HG02938 (cell line): ENCODE results near the gene RGS7.
"Not testable (repeated sequence)": the region's sequence is repeated elsewhere in the genome, so short reads cannot be mapped to it uniquely, and the experiment has no call there.

Experiments
- ATAC-seq: cut with Tn5 transposase; IDR thresholded peaks from one replicate; pipeline ENCODE4 v1.9.1; 2021; ENCODE audit warnings: mild to moderate bottlenecking, moderate library complexity; ENCODE audit not compliant: unreplicated experiment

The RGS7 gene

DNA sequence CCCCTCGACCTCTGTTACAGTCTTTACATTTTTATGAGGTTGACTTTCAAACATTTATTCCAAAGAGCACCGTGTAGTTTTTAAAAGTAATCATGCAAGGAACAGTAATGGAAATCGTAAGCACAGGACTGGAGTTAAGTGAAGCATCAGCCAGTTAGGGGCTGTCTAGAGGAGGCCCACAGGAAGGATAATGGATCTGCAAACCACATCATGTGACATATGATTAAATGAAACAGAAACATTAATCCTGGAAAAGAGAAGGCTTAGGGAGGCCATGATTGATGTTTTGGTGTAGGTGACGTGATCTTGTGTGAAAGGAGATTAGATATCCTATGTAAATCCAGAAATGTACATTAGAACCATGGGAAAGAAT, 25.0 kb downstream of the RGS7 start:
- ATAC-seq: no peak

DNA sequence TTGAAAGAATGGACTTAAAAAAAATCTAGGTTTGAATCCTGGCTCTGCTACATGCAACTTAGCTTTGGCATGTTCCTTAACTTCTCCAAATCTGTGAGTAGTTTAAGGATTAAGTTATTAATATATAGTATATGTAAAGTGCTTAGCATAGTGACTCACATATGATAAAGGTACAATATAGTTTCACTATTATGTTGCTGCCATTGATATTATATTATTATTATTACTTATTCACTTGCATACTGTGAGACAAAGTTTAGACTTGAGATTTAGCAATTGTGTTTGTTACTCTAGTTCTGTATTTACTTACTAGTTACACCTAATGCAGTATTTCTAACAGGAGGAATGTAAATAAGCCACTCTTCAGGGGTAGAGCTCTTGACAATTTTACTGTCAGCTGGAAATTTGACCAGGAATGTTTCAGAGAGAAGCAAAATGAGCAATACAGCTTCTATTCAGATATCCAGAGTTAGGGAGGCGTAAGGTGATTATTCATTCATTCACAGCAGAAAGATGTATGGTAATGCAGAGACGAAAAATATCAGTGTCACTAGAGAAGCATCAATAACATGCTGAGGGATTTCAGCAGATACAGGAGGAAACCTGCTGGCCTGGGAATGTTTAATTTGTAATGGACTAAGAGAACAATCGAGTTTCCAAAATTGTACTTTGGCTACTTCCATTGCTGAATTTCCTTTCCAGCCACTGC, 25.5 kb downstream of the RGS7 start:
- no peak for ATAC-seq

DNA sequence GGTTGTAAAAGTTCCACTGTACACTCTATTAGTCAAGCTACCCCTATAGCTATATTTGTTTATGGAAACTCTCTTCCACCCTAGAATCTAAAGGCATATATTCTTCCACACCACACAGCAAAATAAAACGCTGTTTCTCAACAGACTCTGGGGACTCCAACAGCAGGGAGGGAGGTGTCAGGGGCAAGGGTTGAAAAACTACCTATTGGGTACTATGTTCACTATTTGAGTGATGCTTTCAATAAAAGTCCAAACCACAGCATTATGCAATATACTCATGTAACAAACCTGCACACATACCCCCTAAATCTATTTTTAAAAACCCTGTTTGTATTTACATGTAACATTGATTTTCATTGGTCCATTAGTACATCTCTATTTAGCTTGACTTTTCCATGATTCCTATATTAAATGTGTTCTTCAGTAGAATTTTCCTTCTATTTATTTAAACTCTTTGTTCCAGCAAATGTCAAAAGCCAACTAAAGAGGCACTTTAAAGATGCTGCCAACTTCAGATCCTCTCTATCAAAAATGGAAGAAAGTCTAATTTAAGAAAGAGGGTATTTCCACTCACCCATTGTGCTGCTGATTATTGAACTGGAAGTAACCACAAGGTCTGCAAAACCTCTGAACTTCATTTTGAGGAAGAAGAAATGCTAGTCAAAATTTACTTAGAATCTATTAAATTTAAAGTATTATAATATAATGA, 26.2 kb downstream of the RGS7 start:
- no peak for ATAC-seq

DNA sequence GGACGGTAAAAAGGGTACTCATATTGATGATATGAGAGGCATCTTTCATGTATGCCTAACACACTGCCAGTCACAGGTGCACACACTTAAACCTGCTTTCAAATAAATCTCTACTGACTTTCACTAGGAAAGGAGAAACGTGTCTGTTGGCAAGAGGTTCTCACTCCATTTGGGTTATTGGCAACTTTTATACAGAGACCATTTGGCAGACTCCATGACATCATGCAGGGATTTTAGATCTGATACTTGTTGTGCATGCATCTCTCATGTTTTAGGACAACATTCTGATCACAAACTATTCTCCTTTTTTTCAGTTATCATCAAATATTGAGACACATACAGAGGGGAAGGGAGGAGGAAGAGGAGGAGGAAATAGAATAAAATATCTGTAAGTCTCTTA, 31.5 kb downstream of the RGS7 start:
- ATAC-seq: no peak

DNA sequence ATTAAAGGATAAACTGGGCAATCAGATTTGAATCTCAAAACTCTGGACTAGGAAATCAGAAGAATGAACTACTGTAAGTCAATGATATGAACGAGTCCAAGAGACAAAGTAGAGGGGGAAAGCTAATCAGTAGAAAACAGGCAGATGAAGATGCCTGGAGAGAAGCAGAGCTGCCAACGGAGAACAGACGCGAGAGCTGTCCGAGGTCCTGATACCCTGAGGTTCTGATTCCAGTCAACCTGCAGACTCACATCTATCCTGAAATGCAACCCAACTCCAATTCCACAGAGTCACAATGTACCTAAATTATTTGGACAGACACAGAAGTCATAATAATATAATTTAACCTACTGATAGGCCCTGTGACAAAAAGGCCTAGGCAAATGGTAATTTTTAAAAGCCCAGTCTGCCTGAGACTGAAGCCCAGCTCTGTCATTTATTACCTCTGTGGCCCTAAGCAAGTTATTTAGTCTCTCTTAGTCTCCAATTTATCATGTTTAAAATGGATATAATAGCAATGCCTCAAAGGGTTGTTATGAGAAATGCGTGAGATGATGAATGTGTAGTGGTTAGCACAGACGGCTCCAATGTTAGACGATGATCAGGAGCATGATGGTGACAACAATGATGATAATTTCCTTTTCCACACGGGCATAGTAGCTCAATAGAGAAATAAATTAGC, 33.4 kb downstream of the RGS7 start:
- ATAC-seq: peak; percentile 61

DNA sequence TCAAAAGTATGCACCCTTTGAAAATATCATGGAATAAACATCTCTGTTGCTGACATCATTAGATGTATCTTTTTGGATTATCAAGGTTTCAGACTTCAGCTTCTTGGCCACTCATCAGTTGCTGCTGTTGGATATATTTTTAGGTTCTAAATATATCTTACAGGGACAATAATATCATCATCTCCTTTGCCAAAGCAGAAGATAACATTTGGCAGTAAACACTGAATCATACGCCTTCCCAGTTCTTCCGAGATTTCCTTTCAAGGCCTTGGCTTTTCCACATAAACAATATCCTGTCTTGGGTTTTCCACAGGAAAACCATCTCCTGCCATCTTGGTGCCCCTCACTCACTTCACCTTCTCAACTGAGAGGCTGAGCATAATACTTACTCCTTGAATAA, 39.3 kb downstream of the RGS7 start:
- no peak for ATAC-seq

DNA sequence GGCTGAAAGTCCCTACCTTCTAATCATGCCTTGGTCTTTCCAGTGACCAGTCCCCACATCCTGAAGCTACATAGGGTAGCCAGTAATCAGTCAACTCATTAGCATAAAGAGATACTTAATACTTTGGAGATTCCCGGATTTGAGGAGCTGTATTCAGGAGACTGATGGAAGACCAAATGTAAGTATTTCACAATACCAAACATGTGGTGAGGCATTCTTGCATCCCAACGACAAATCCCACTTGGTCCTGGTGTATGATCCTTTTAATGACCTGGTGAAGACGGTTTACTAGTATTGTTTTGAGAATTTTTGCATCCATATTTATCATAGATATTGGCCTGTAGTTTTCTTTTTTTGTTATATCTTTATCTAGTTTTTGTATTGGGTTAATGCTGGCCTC, 40.6 kb downstream of the RGS7 start:
- ATAC-seq: no peak

DNA sequence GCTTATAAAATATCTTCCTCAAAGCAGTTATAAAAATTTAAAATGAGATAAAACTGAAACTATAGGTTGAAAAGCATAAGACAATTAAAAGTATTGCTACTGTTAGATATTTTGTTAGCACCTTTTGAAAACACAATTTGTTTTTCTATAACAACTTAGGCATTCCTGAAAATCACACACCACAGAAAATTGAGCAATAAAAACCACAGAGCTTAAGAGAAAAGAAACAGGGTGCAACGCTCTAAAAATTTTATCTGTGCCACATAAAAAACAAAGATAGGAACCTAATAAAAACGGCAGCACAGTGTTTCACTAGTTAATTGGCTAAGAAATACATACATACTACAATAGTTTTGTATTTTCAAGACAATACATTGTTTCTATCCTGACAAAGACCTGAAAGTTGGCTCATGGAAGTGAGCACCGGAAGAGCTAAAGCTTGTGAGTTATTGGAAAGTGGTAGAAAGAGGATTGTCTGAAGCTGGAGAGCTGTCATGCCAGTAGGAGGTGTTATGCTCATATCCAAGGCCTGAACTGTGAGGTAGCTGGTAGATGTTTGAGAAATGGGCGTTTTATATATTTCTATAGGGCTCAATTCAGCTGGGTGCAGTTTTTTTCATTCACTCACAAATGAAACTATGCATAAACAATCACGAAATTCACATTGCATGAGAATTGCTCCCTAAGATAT, 45.8 kb downstream of the RGS7 start:
- no peak for ATAC-seq

DNA sequence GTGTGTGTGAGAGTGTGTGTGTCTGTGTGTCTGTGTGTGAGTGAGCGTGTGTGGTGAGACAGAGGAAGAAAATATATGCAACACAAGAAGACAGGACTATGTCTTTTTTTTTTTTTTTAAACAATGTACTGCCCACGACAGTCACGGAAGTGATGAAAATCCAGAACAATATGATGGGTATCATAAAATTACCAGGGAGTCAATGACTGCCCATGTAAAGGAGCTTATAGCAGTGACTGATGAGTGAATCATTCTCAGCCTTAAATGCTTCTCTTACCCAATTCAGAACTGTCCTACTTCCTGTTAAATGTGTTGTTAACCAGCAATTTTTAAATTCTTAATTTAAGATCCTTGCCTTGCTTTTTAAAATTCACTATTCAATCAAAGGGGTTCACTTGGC, 46.6 kb downstream of the RGS7 start:
- no peak for ATAC-seq

DNA sequence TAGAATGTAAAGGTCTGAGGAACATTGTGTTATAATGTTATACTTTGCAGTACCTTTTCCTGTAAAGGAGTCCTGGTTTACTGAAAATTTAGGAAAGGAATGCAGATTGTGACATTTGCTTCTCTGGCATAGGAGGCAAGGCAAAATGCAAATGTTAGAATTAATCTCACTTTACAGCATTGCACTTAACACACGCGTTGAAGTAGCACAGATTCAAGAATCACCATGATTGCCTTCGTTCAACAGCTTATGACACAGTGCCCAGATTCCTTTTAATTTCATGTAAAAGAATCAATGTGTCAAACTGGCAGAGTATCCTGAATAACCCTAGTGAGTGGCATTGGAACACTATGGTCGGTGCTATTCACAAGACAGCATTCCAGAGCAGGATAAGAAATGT, 47.4 kb downstream of the RGS7 start:
- ATAC-seq: no peak

DNA sequence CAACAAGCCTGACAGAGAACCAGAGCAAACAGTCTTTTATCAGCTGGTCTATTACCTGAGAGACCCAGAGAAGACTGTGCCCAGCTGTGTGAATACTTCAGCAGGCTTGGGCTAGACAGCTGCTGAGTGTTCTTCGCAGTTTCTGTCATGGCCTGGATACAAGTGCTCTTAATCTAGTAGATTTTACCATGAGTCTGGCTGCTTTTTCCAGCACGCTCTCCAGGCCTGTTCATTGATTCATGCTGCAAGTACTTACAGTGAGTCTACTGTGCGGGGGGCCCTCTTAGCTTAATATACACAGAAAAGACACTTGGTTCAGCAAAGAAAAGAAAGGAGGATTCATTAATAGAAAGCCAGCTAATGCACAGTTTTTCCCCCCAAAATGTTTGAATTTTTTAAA, 48.5 kb downstream of the RGS7 start:
- ATAC-seq: no peak

DNA sequence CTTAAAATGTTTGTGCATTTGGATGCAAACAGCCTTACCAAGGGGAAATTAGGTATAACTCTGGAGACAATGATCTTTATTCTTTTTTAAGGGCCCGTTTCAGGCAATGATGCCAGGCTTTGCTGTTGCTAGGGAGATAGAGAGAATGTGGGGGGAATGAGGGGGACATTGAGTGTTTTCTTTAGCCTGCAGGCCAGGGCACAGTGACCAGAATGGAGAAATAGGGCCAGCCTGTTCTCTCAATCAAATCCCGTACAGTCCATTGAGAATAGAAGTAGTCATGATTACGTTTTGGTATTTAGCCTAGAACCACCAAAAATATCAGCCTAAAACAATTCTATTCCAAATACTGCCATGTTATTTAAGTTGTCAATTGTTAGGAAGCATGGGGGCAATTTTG, 49.0 kb downstream of the RGS7 start:
- no peak for ATAC-seq

DNA sequence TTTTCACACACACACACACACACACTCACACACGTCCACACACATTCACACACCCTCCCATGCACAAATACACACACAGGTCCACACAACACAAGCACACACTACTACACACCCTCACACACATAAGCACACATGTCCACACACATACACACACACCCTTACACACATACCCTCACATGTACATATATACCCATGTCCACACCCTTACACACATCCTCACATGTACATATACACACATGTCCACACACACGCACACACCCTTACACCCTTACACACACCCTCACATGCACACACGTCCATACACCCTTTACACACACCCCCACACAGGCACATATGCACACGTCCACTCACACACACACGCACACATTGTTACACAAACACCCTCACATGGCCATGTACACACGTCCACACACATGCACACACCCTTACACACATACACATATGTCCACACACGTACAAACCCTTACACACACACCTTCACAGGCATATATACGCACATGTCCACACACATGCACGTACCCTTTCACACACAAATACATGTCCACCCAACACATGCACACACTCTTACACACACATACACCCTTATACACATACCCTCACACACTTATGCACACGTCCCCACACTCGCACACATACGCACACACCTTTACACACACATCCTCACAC, 50.7 kb downstream of the RGS7 start:
- no peak for ATAC-seq

DNA sequence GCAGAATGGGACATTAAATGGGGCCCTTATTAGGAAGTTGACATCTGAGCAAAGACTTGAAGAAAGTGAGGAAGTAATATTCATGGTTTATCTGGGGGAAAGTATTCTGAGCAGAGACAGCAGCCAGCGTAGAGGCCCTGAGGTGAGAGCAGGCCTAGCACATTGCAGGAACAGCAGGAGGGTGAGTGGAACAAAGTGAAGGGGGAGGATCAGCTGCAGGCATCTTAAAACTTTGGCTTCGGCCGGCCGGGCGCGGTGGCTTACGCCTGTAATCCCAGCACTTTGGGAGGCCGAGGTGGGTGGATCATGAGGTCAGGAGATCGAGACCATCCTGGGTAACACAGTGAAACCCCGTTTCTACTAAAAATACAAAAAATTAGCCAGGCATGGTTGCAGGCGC, 55.0 kb downstream of the RGS7 start:
- ATAC-seq: not testable (repeated sequence)

DNA sequence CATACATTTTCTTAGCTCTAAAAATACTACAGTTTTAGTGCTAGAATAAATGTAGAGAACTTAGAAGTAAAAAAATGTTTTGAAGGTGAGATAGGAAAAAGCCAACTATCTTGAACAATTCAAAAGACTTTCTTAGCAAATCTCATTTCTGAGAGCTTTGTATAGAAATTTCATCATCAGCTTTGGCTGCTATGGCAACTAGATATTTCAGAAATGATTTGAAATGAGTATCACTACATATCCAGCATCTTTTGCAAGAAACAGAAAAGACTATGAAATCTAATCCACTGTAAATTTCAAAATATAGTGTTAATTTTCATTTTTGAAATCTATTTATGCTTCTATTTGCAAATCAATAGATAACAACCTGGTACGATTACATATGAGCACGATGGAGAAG, 57.7 kb downstream of the RGS7 start:
- ATAC-seq: no peak

DNA sequence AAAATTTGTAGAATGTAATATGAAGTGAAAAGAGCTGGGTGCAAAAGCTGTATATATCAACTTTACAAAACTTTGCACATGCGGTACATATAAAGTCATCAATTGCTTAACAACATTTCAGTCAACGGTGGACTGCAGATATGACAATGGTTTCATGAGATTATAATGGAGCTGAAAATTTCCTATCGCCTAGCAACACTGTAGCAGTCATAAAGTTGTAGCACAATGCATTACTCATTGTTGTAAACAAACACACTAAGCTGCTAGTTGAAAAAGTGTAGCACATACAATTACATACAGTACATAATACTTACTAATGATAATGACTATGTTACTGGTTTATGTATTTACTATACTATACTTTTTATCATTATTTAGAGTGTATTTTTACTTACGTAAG, 64.0 kb downstream of the RGS7 start:
- no peak for ATAC-seq

DNA sequence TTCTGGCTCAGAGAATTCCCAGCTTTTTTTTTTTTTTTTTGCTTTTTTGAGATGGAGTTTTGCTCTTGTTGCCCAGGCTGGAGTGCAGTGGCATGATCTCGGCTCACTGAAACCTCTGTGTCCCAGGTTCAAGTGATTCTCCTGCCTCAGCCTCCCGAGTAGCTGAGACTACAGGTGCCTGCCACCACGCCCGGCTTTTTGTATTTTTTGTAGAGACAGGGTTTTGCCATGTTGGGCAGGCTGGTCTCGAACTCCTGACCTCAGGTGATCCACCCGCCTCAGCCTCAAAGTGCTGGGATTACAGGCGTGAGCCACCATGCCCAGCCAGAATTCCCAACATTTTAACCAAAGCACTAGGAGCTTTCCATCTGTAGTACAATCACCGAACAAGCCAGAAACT, 65.5 kb downstream of the RGS7 start:
- ATAC-seq: not testable (repeated sequence)

DNA sequence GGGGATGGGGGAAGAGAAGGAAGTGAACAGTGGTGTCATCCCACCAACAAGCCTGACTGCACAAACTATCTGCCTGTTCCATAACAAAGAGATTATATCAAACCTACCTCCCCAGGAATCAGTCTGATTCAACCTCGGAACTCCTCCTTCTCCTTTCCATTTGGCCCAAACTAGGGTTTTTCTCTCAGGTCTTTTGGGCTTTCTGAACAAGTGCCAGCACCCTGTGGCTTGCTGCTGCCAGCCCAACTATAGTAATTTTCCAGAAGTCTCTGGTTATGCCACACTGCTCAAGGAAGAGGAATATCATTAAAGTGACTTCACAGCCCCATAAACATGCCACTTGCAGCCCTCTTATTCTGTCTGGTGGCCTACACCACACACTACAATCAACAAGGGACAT, 70.5 kb downstream of the RGS7 start:
- ATAC-seq: no peak

DNA sequence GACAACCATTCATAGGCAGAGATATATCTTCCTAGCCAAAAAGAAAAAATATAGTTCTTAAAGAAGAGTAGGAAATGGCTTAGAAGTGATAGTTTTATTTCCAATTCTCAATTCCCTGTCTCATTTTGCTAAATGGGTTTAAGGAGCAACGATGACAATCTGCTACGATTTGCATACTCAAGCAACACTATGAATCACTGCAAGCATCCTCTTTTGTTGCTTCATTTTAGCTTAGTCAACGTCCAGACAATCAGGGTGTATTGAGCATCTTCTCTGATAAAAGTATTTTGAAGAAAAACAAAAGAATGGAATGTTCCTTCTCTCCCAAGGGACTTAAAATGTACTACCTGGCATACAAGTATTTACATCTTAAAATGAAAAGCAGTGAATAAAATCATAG, 80.6 kb downstream of the RGS7 start:
- ATAC-seq: no peak

DNA sequence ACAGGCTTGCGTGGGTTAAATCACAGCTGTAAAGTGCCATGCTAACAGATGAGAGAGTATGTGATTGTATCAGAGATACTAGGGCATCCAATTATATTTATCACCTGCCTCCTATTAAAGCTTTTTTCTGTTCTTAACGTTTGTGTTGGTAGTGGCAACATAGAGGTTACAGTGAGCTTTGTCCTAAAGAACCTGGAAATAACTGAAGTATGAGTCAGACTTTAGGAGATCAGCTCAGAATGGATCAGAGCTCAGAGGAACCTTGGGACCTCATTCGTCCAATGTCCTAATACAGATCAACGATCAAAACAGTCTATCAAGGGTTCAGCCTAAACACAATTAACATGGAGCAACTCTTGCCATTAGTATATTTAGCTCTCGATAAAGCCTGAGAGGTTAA, 81.0 kb downstream of the RGS7 start:
- ATAC-seq: no peak

DNA sequence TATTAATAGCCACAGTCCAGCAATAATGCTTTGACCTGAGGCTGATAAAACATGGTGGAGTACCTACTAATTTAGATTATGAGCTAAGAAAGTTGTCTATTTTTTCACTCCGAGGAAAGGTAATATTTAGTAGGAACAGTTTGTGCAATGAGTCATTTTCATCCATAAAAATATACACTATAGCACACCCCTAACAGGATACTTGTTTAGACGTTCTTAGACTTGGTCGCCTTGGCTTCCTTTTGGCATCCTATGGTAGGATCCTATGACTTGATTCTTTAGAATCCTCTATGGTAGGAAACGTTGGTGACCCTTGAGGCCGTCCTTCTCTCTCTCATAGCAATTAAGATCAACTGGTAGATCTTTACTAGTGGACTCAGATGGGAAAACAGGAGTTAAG, 81.8 kb downstream of the RGS7 start:
- no peak for ATAC-seq
